WI38 (cell line): ENCODE data around the gene LMF2.

ENCODE experiments used
- H3K4me3 ChIP-seq: 2 replicates; pipeline ENCODE4 v1.5.1; 2011; ENCODE audit warnings: low read depth, mild to moderate bottlenecking, control low read depth, low read length
- TF ChIP-seq, protein P1 (sequence below): IDR thresholded peaks from 2 replicates; pipeline ENCODE4 v1.5.1; 2012; ENCODE audit warnings: low read depth, mild to moderate bottlenecking, control low read depth, low read length

Gene LMF2, protein sequence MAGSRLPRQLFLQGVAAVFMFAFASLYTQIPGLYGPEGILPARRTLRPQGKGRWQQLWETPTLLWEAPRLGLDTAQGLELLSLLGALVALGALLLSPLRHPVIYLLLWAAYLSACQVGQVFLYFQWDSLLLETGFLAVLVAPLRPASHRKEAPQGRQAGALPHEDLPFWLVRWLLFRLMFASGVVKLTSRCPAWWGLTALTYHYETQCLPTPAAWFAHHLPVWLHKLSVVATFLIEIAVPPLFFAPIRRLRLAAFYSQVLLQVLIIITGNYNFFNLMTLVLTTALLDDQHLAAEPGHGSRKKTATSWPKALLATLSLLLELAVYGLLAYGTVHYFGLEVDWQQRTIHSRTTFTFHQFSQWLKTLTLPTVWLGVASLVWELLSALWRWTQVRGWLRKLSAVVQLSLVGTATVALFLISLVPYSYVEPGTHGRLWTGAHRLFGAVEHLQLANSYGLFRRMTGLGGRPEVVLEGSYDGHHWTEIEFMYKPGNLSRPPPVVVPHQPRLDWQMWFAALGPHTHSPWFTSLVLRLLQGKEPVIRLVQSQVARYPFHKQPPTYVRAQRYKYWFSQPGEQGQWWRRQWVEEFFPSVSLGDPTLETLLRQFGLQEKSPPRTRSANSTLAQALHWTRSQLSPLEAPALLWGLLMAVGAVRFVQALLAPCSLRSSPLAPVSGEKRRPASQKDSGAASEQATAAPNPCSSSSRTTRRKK

DNA sequence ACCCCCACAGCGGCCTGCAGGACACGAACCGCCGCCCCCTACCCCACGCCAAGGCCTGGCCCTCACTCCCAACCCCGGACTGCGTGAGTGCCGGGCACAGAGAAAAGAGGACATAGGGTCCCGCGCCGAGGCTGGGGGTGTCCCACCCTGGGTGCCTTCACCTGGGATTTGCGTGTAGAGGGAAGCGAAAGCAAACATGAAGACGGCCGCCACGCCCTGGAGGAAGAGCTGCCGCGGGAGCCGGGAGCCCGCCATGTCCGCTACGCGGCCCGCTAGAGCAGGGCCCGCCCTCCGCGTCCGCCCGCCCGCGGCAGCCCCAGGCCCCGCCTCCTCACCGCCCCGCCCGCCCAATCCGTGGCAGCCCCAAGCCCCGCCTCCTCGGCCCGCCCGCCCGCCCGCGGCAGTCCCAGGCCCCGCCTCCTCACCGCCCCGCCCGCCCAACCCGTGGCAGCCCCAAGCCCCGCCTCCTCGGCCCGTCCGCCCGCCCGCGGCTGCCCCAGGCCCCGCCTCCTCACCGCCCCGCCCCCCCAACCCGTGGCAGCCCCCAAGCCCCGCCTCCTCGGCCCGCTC lies at the start of gene LMF2:
Gene LMF2 (minus strand): TSS at position 282 of the 570 bp plus-strand sequence. CDS start 27 bp downstream, at position 255.
- TF ChIP-seq, protein P1, sequence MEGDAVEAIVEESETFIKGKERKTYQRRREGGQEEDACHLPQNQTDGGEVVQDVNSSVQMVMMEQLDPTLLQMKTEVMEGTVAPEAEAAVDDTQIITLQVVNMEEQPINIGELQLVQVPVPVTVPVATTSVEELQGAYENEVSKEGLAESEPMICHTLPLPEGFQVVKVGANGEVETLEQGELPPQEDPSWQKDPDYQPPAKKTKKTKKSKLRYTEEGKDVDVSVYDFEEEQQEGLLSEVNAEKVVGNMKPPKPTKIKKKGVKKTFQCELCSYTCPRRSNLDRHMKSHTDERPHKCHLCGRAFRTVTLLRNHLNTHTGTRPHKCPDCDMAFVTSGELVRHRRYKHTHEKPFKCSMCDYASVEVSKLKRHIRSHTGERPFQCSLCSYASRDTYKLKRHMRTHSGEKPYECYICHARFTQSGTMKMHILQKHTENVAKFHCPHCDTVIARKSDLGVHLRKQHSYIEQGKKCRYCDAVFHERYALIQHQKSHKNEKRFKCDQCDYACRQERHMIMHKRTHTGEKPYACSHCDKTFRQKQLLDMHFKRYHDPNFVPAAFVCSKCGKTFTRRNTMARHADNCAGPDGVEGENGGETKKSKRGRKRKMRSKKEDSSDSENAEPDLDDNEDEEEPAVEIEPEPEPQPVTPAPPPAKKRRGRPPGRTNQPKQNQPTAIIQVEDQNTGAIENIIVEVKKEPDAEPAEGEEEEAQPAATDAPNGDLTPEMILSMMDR = no peak
- H3K4me3 ChIP-seq = peak within 1 kb of the TSS; percentile 98

DNA sequence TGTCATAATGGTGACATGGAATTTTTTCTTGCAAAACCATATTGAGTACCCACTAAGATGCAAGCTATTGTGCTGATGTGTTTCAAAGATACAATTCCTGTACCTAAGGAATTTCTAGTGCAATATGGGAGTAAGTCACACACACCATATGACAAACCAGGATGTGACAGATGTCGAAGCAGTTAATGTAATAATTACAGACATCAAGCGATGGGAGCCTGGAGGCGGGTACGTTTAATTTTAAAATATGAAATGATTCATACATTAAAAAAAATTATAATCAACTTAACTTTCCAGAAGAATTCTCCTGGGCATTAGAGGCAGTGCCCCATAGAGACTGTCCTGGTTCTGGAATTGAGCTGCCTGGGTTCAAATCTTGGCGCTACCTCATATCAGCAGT lies 49.2 kb upstream of the LMF2 start:
- TF ChIP-seq, protein P1 = no peak
- H3K4me3 ChIP-seq = no peak overlapping the region

DNA sequence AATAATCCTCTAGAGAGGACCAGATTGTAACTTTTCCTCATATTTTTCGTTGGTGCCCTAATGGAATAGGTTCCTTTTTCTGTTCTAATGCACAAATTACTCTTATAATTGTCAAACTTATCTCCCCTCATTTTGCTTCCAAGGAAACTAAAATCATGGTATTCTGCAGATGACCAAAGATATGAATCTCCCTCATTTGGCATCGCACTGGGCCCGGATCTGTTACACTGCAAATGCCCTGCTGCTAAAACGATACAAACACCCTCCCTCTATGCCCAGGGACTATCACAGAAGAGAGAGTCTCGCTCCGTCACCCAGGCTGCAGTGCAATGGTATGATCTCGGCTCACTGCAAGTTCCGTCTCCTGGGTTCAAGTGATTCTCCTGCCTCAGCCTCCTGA lies 45.8 kb upstream of the LMF2 start:
- no peak overlapping the region for H3K4me3 ChIP-seq
- TF ChIP-seq, protein P1 = no peak

DNA sequence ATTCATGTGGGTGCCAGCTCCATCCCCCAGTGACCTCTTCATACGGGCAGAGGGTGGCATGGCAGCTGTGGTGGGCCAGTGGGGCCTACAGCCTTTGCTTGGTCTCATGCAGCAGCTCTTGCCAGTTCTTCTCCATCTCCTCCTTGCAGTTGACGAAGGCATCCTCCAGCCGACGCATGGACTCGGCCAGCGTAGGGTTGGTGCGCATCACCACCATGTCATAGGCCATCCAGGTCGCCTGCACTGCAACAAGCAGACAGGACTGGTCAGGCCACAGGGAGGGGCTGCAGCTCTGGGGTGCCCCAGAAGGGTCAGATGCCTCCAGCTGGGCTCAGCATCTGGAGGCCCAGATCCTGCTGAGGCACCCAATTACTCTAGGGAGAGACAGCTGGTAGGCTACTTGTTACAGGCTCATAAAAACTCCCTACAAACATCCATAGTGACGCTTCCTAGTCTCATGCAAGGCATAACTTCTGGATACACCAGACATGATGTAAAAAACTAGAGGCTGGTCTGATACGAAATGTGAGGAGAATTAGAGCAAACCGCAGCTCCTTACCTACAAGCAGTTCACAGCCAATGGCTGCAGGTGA lies 43.8 kb upstream of the LMF2 start:
- no peak overlapping the region for H3K4me3 ChIP-seq
- TF ChIP-seq, protein P1 = no peak

DNA sequence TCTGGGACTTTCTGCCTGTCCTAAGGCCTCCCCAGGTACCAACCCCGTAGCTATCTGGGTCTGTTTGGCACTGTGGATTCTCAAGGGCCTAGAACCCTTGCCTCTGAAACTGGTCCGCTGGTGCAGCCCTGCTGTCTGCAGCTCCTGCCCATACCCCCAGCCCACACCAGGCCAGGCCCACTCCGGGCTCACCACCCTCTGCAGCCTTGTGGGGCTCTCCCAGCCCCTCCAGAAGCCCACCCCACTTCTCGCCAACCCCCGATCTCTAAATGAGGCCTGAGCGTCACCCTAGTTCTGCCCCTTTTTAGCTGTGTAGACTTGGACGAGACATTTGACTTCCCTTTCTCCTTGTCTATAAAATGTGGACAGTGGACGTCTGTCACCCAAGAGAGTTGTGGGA lies 42.9 kb upstream of the LMF2 start:
- no peak overlapping the region for H3K4me3 ChIP-seq

DNA sequence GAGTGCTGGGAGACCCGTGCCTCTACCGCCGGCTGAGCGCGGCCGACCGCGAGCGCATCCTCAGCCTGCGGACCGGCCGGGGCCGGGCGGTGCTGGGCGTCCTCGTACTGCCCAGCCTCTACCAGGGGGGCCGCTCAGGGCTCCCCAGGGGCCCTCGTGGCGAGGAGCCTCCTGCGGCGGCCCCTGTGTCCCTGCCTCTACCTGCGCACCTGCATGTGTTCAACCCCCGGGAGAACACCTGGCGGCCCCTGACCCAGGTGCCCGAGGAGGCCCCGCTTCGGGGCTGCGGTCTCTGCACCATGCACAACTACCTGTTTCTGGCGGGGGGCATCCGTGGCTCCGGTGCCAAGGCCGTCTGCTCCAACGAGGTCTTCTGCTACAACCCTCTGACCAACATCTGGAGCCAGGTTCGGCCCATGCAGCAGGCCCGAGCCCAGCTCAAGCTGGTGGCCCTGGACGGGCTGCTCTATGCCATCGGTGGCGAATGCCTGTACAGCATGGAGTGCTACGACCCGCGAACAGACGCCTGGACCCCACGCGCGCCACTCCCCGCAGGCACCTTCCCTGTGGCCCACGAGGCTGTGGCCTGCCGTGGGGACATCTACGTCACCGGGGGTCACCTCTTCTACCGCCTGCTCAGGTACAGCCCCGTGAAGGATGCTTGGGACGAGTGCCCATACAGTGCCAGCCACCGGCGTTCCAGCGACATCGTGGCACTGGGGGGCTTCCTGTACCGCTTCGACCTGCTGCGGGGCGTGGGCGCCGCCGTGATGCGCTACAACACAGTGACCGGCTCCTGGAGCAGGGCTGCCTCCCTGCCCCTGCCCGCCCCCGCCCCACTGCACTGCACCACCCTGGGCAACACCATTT lies 41.7 kb upstream of the LMF2 start:
- H3K4me3 ChIP-seq = no peak overlapping the region
- TF ChIP-seq, protein P1 = no peak

More for the DNA sequence above, 42.9 kb upstream of the LMF2 start:
- TF ChIP-seq, protein P1 = no peak
